ENCODE measurements around the gene FSTL4.

The FSTL4 gene

GRCh38 chr5:133164759-133165158 lies 447.6 kb downstream of the FSTL4 start:
- FAIRE-seq, result no peak
- no peak for DNase-seq (ENCODE audit: insufficient read length, low spot score)
- TF ChIP-seq CTCF (IDR thresholded peaks at IDR 0.05; ENCODE audit: insufficient read depth, missing control alignments), result no peak

- DNase-seq (ENCODE audit: insufficient read length, low spot score) (no peak), FAIRE-seq (no peak)
- no peak for TF ChIP-seq CTCF (IDR thresholded peaks at IDR 0.05; ENCODE audit: insufficient read depth, missing control alignments)
Measured at GRCh38 chr5:133163839-133164238, 448.5 kb downstream of the FSTL4 start.

- no peak for TF ChIP-seq CTCF (IDR thresholded peaks at IDR 0.05; ENCODE audit: insufficient read depth, missing control alignments)
- no peak for DNase-seq (ENCODE audit: insufficient read length, low spot score)
- FAIRE-seq, result no peak
Measured at GRCh38 chr5:133159543-133159942, 452.8 kb downstream of the FSTL4 start.

- FAIRE-seq (no peak), DNase-seq (ENCODE audit: insufficient read length, low spot score) (peak; percentile 27)
- no peak for TF ChIP-seq CTCF (IDR thresholded peaks at IDR 0.05; ENCODE audit: insufficient read depth, missing control alignments)
Measured at GRCh38 chr5:133155326-133155969, 456.9 kb downstream of the FSTL4 start.

- TF ChIP-seq CTCF (IDR thresholded peaks at IDR 0.05; ENCODE audit: insufficient read depth, missing control alignments), result no peak
- no peak for DNase-seq (ENCODE audit: insufficient read length, low spot score)
- FAIRE-seq, result peak; percentile 25
Measured at GRCh38 chr5:133154274-133155075, 457.9 kb downstream of the FSTL4 start.

GRCh38 chr5:133150909-133151544 lies 461.3 kb downstream of the FSTL4 start:
- FAIRE-seq, result no peak

More at GRCh38 chr5:133150909-133151544, 461.3 kb downstream of the FSTL4 start:
- no peak for TF ChIP-seq CTCF (IDR thresholded peaks at IDR 0.05; ENCODE audit: insufficient read depth, missing control alignments)
- no peak for DNase-seq (ENCODE audit: insufficient read length, low spot score)

Measured in D721Med (cell line).